H9 (cell line): ENCODE data around the gene SIX3. TPM values are rescaled to one million over a fixed set of nuclear protein-coding genes. Genes with fewer than 3 reads are reported as not detected.

Experiments
- DNase-seq: peaks from one replicate; pipeline ENCODE4 v3.0.0-alpha.2; 2017
- H2AFZ ChIP-seq: one replicate; pipeline ENCODE4 v1.6.1; 2013; ENCODE audit warnings: mild to moderate bottlenecking, low read length, control low read depth, moderate library complexity
- H2AK5ac ChIP-seq: 2 replicates; pipeline ENCODE4 v1.6.1; 2013; ENCODE audit warnings: low read length, control low read depth, mixed read lengths; ENCODE audit not compliant: insufficient read length
- H2BK120ac ChIP-seq: one replicate; pipeline ENCODE4 v1.6.1; 2013; ENCODE audit warnings: low read depth, mild to moderate bottlenecking, low read length, control low read depth, inconsistent platforms; ENCODE audit not compliant: poor library complexity, severe bottlenecking
- H2BK12ac ChIP-seq: 2 replicates; pipeline ENCODE4 v1.6.1; 2013; ENCODE audit warnings: low read length, control low read depth, mixed read lengths, low read depth; ENCODE audit not compliant: insufficient read length
- H2BK15ac ChIP-seq: 2 replicates; pipeline ENCODE4 v1.6.1; 2013; ENCODE audit warnings: low read depth, low read length, control low read depth
- H2BK20ac ChIP-seq: one replicate; pipeline ENCODE4 v1.6.1; 2013; ENCODE audit warnings: low read depth, mild to moderate bottlenecking, low read length, control low read depth, inconsistent platforms; ENCODE audit not compliant: poor library complexity, severe bottlenecking
- H2BK5ac ChIP-seq: 2 replicates; pipeline ENCODE4 v1.6.1; 2013; ENCODE audit warnings: low read length, control low read depth, mixed read lengths; ENCODE audit not compliant: insufficient read length
- H3K14ac ChIP-seq: 2 replicates; pipeline ENCODE4 v1.6.1; 2013; ENCODE audit warnings: low read length, control low read depth; ENCODE audit not compliant: insufficient read depth
- H3K18ac ChIP-seq: 2 replicates; pipeline ENCODE4 v1.6.1; 2013; ENCODE audit warnings: low read depth, mild to moderate bottlenecking, mixed read lengths, low read length, control low read depth; ENCODE audit not compliant: insufficient read length
- H3K23ac ChIP-seq: 2 replicates; pipeline ENCODE4 v1.6.1; 2013; ENCODE audit warnings: low read length, control low read depth, mixed read lengths, low read depth; ENCODE audit not compliant: insufficient read length
- H3K23me2 ChIP-seq: 2 replicates; pipeline ENCODE4 v1.6.1; 2013; ENCODE audit warnings: low read depth, mild to moderate bottlenecking, mixed read lengths, low read length, control low read depth; ENCODE audit not compliant: insufficient read length, poor library complexity, severe bottlenecking
- H3K27ac ChIP-seq: 2 replicates; pipeline ENCODE4 v1.5.1; 2013; ENCODE audit warnings: low read length, control low read depth, mixed read lengths, low read depth; ENCODE audit not compliant: insufficient read length
- H3K27me3 ChIP-seq: 2 replicates; pipeline ENCODE4 v1.6.1; 2013; ENCODE audit warnings: low read length, control low read depth, inconsistent platforms; ENCODE audit not compliant: insufficient read depth
- H3K4ac ChIP-seq: 2 replicates; pipeline ENCODE4 v1.6.1; 2013; ENCODE audit warnings: low read depth, mild to moderate bottlenecking, control low read depth, inconsistent platforms, low read length, moderate library complexity
- H3K4me1 ChIP-seq: 2 replicates; pipeline ENCODE4 v1.6.1; 2013; ENCODE audit warnings: low read length, control low read depth, inconsistent platforms; ENCODE audit not compliant: insufficient read depth
- H3K4me2 ChIP-seq: 2 replicates; pipeline ENCODE4 v1.6.1; 2013; ENCODE audit warnings: low read length, control low read depth, mixed read lengths; ENCODE audit not compliant: insufficient read length, insufficient read depth
- H3K56ac ChIP-seq: 2 replicates; pipeline ENCODE4 v1.6.1; 2013; ENCODE audit warnings: low read depth, mild to moderate bottlenecking, mixed read lengths, low read length, control low read depth; ENCODE audit not compliant: insufficient read length
- H3K79me1 ChIP-seq: 2 replicates; pipeline ENCODE4 v1.6.1; 2013; ENCODE audit warnings: low read depth, mild to moderate bottlenecking, moderate library complexity, low read length, control low read depth, inconsistent platforms; ENCODE audit not compliant: insufficient read depth, poor library complexity, severe bottlenecking
- H3K79me2 ChIP-seq: 2 replicates; pipeline ENCODE4 v1.6.1; 2013; ENCODE audit warnings: low read length, control low read depth, inconsistent platforms; ENCODE audit not compliant: insufficient read depth
- H3K9ac ChIP-seq: 2 replicates; pipeline ENCODE4 v1.6.1; 2013; ENCODE audit warnings: low read length, control low read depth, mixed read lengths; ENCODE audit not compliant: insufficient read length; ENCODE audit errors: extremely low read depth
- H3K9me3 ChIP-seq: one replicate; pipeline ENCODE4 v1.6.1; 2013; ENCODE audit warnings: low read depth, low read length, inconsistent platforms; ENCODE audit not compliant: control insufficient read depth
- H3T11ph ChIP-seq: one replicate; pipeline ENCODE4 v1.6.1; 2013; ENCODE audit warnings: mild to moderate bottlenecking, low read length, control low read depth, inconsistent platforms
- H4K20me1 ChIP-seq: one replicate; pipeline ENCODE4 v1.6.1; 2013; ENCODE audit not compliant: control insufficient read depth, insufficient read length, insufficient read depth
- H4K5ac ChIP-seq: 2 replicates; pipeline ENCODE4 v1.6.1; 2013; ENCODE audit warnings: low read depth, mild to moderate bottlenecking, mixed read lengths, low read length, control low read depth; ENCODE audit not compliant: insufficient read length
- H4K8ac ChIP-seq: replicated peaks from 2 replicates; pipeline ENCODE4 v1.6.1; 2013; ENCODE audit warnings: low read length, control low read depth, mixed read lengths, low read depth; ENCODE audit not compliant: insufficient read length
- H4K91ac ChIP-seq: 2 replicates; pipeline ENCODE4 v1.6.1; 2013; ENCODE audit warnings: low read depth, mild to moderate bottlenecking, moderate library complexity, mixed read lengths, low read length, control low read depth; ENCODE audit not compliant: insufficient read length
- H3K27ac Mint-ChIP-seq, 3 experiments: 2 replicates in 2 of 3; 3 replicates in 1 of 3; pipeline ENCODE4 v1.8.0; 2020 to 2021; ENCODE audit warnings: mixed read lengths in 3 of 3, mild to moderate bottlenecking in 1 of 3, moderate library complexity in 1 of 3
- H3K27me3 Mint-ChIP-seq: 2 replicates; pipeline ENCODE4 v1.8.0; 2021; ENCODE audit warnings: low read depth, mild to moderate bottlenecking, moderate library complexity, mixed read lengths
- H3K36me3 Mint-ChIP-seq, 3 experiments: 2 replicates in 2 of 3; 3 replicates in 1 of 3; pipeline ENCODE4 v1.8.0; 2020 to 2021; ENCODE audit warnings: low read depth in 3 of 3, mixed read lengths in 3 of 3; ENCODE audit not compliant: insufficient read depth in 1 of 3
- H3K4me1 Mint-ChIP-seq, 2 experiments: 2 replicates each; pipeline ENCODE4 v1.8.0; 2020; ENCODE audit warnings: mixed read lengths in 2 of 2
- H3K4me3 Mint-ChIP-seq, 2 experiments: 2 replicates in 1 of 2; 3 replicates in 1 of 2; pipeline ENCODE4 v1.8.0; 2020 to 2021; ENCODE audit warnings: mild to moderate bottlenecking in 2 of 2, mixed read lengths in 2 of 2, moderate library complexity in 1 of 2
- H3K9me3 Mint-ChIP-seq, 2 experiments: 2 replicates in 1 of 2; 3 replicates in 1 of 2; pipeline ENCODE4 v1.8.0; 2020; ENCODE audit warnings: mild to moderate bottlenecking in 2 of 2, mixed read lengths in 2 of 2, moderate library complexity in 1 of 2
- CTCF ChIP-seq: fragments of 200-600 bp; sonication (generic); conservative IDR thresholded peaks from 3 replicates; pipeline ENCODE4 v1.8.0; 2021; ENCODE audit warnings: antibody characterized with exemption, mild to moderate bottlenecking
- WGBS: extraction: QIAGEN DNeasy Blood & Tissue Kit; methylation state at CpG from one replicate; pipeline ENCODE4 v1.1.7; 2013; ENCODE audit warnings: missing lambda C conversion rate, low lambda C conversion rate, mixed read lengths; ENCODE audit not compliant: insufficient read length; ENCODE audit errors: extremely low coverage; 5-methylcytosine and 5-hydroxymethylcytosine counted together
- total RNA-seq: library from RNA; stranded (reverse); gene quantifications from 2 replicates; pipeline ENCODE4 v1.2.1, GENCODE V29; 2021

Gene SIX3
- total RNA-seq, 1 experiment from 2014 or later: 0.55 TPM

- no peak overlapping the region for H2AFZ ChIP-seq
- H4K20me1 ChIP-seq: peaks cover 6% of the 10 kb centered on the region
- H3K14ac ChIP-seq: no peak overlapping the region
- no peak overlapping the region for H2BK15ac ChIP-seq
- peaks cover 35% of the 10 kb centered on the region for H3K23me2 ChIP-seq
- no peak overlapping the region for H3K9ac ChIP-seq
- H3K9me3 ChIP-seq: no peaks in the 10 kb centered on the region
- no peak for TF ChIP-seq CTCF
- peak overlapping the region in 1 of 2 experiments; percentile 78; a peak in 2 of 5 replicates for H3K4me3 Mint-ChIP-seq
- H2BK5ac ChIP-seq: no peak overlapping the region
- no peaks in the 10 kb centered on the region for H3K36me3 Mint-ChIP-seq
- H3K79me2 ChIP-seq: no peaks in the 10 kb centered on the region
- no peak overlapping the region for H2BK12ac ChIP-seq
- H3K79me1 ChIP-seq: no peaks in the 10 kb centered on the region
- peak overlapping the region; percentile 39 for H3K4me2 ChIP-seq
- no peak overlapping the region for H4K5ac ChIP-seq
- WGBS: no CpG with 5 or more reads among the region's 6 CpGs
- H2BK20ac ChIP-seq: no peak overlapping the region
- H3K27ac Mint-ChIP-seq: no peak overlapping the region
- peaks cover 87% of the 10 kb centered on the region for H3K27me3 ChIP-seq
- H3K9me3 Mint-ChIP-seq: peaks cover 0 to 3% of the 10 kb centered on the region in 2 experiments; a peak in 2 of 5 replicates
- H2BK120ac ChIP-seq: no peak overlapping the region
- no peak overlapping the region for H2AK5ac ChIP-seq
- H3K56ac ChIP-seq: no peak overlapping the region
- no peak overlapping the region for H4K91ac ChIP-seq
- H3K18ac ChIP-seq: no peak overlapping the region
- H3K23ac ChIP-seq: no peak overlapping the region
- H3T11ph ChIP-seq: no peak overlapping the region
- no peak for DNase-seq
- no peak overlapping the region for H3K27ac ChIP-seq
- H3K27me3 Mint-ChIP-seq: peaks cover 99% of the 10 kb centered on the region
- H4K8ac ChIP-seq: no peak overlapping the region
- H3K4me1 ChIP-seq: peaks cover 6% of the 10 kb centered on the region
- H3K4ac ChIP-seq: no peak overlapping the region
- peaks cover 56 to 67% of the 10 kb centered on the region in 2 experiments for H3K4me1 Mint-ChIP-seq
Measured at GRCh38 chr2:44936275-44936674, 5.2 kb upstream of the SIX3 start.
